Measurements from ENCODE around the gene CATSPERZ. TPM values are rescaled to one million over a fixed set of nuclear protein-coding genes. Genes with fewer than 3 reads are reported as not detected.

The CATSPERZ gene
- total and polyA plus RNA-seq, 9 of the 15 experiments (the other 6 are each of a cell fraction or from before 2014, with no cell fraction given) = 0.86 to 8.5 (median 3.5) TPM

GRCh38 chr11:64331569-64332371, 31.6 kb downstream of the CATSPERZ start (continued):
- no peak for TF ChIP-seq THAP12 (CRISPR knock-in tag; IDR thresholded peaks at IDR 0.05)
- TF ChIP-seq ZBTB1 (CRISPR knock-in tag; IDR thresholded peaks at IDR 0.05; ENCODE audit: borderline replicate concordance, low read depth) = no peak
- TF ChIP-seq, protein P1, sequence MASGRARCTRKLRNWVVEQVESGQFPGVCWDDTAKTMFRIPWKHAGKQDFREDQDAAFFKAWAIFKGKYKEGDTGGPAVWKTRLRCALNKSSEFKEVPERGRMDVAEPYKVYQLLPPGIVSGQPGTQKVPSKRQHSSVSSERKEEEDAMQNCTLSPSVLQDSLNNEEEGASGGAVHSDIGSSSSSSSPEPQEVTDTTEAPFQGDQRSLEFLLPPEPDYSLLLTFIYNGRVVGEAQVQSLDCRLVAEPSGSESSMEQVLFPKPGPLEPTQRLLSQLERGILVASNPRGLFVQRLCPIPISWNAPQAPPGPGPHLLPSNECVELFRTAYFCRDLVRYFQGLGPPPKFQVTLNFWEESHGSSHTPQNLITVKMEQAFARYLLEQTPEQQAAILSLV (tag; IDR thresholded peaks at IDR 0.05) = peak; percentile 49; the same call in 1 of the 2 replicates
- TF ChIP-seq SIRT6 (IDR thresholded peaks at IDR 0.05; ENCODE audit: low read depth, low read length) = no peak
- TF ChIP-seq ZNF551 (CRISPR knock-in tag; IDR thresholded peaks at IDR 0.05) = no peak
- no peak for TF ChIP-seq SREBF1 (IDR thresholded peaks at IDR 0.05; ENCODE audit: borderline replicate concordance, low read depth, low read length)
- TF ChIP-seq COPS2 (conservative IDR thresholded peaks at IDR 0.05) = no peak
- TF ChIP-seq HNRNPL (IDR thresholded peaks at IDR 0.05; ENCODE audit: low read depth, low read length) = peak; percentile 79
- no peak for TF ChIP-seq ZNF282 (CRISPR knock-in tag; IDR thresholded peaks at IDR 0.05)
- no peak for TF ChIP-seq ZC3H4 (CRISPR knock-in tag; IDR thresholded peaks at IDR 0.05; ENCODE audit: borderline replicate concordance)
- TF ChIP-seq CTCFL (IDR thresholded peaks at IDR 0.05; ENCODE audit: borderline replicate concordance, insufficient read depth, low read depth, low read length, poor library complexity, severe bottlenecking) = peak; percentile 69
- TF ChIP-seq ZNF165 (CRISPR knock-in tag; IDR thresholded peaks at IDR 0.05; ENCODE audit: borderline replicate concordance) = no peak
- TF ChIP-seq DIDO1 (tag; IDR thresholded peaks at IDR 0.05; ENCODE audit: low read depth) = peak; percentile 49; the same call in 1 of the 2 replicates
- TF ChIP-seq, protein P2, sequence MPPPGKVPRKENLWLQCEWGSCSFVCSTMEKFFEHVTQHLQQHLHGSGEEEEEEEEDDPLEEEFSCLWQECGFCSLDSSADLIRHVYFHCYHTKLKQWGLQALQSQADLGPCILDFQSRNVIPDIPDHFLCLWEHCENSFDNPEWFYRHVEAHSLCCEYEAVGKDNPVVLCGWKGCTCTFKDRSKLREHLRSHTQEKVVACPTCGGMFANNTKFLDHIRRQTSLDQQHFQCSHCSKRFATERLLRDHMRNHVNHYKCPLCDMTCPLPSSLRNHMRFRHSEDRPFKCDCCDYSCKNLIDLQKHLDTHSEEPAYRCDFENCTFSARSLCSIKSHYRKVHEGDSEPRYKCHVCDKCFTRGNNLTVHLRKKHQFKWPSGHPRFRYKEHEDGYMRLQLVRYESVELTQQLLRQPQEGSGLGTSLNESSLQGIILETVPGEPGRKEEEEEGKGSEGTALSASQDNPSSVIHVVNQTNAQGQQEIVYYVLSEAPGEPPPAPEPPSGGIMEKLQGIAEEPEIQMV (tag; conservative IDR thresholded peaks at IDR 0.05; ENCODE audit: low read depth) = 0 out of 2 replicates have a peak, but pooled peaks have one; percentile 20
- no peak for TF ChIP-seq ZNF347 (CRISPR knock-in tag; IDR thresholded peaks at IDR 0.05; ENCODE audit: low read depth)
- TF ChIP-seq ZNF133 (CRISPR knock-in tag; IDR thresholded peaks at IDR 0.05) = no peak
- peak; percentile 77 for TF ChIP-seq ZEB2 (IDR thresholded peaks at IDR 0.05)
- TF ChIP-seq, protein P3, sequence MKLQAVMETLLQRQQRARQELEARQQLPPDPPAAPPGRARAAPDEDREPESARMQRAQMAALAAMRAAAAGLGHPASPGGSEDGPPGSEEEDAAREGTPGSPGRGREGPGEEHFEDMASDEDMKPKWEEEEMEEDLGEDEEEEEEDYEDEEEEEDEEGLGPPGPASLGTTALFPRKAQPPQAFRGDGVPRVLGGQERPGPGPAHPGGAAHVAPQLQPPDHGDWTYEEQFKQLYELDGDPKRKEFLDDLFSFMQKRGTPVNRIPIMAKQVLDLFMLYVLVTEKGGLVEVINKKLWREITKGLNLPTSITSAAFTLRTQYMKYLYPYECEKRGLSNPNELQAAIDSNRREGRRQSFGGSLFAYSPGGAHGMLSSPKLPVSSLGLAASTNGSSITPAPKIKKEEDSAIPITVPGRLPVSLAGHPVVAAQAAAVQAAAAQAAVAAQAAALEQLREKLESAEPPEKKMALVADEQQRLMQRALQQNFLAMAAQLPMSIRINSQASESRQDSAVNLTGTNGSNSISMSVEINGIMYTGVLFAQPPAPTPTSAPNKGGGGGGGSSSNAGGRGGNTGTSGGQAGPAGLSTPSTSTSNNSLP (IDR thresholded peaks at IDR 0.05; ENCODE audit: borderline replicate concordance, low read depth, low read length) = no peak
- peak; percentile 56; the same call in 1 of the 2 replicates for TF ChIP-seq BHLHE40 (IDR thresholded peaks at IDR 0.05; ENCODE audit: low read length)
